Endothelial cell of umbilical vein (primary cell): ENCODE data around the gene TSPAN14. TPM values are rescaled to one million over a fixed set of nuclear protein-coding genes. Genes with fewer than 3 reads are reported as not detected.

Source experiments
- BruUV-seq: library from RNA; stranded (reverse); fragments of 400-500 nt; replicated peaks from 2 replicates; lab custom pipeline; 2021; lab: Mats Ljungman, UMichigan
- CTCF ChIA-PET: fragments of 300-600, 350-600 bp; sonication (Branson Sonifier 250); formaldehyde crosslinking; loops from one replicate; lab custom pipeline; 2021; ENCODE audit warnings: antibody characterized with exemption, inconsistent platforms; lab: Charles Lee
- POLR2A ChIA-PET: fragments of 300-600, 350-600 bp; sonication (Branson Sonifier 250); formaldehyde crosslinking; loops from one replicate; lab custom pipeline; 2021; ENCODE audit warnings: antibody characterized with exemption, inconsistent platforms; lab: Charles Lee
- DNase-seq: peaks from one replicate; pipeline ENCODE4 v3.0.0-alpha.2; 2011; ENCODE audit warnings: low read depth, low spot score
- FAIRE-seq: peaks from 2 replicates; lab custom pipeline; 2011; peaks lifted over from hg19 to GRCh38; lab: Jason Lieb, UNC
- H2AFZ ChIP-seq: 2 replicates; pipeline ENCODE4 v1.6.0; 2012; ENCODE audit warnings: low read depth, low read length, control low read depth, inconsistent platforms
- H3K27ac ChIP-seq: 2 replicates; pipeline ENCODE4 v1.5.1; 2011; ENCODE audit warnings: low read depth, mild to moderate bottlenecking, control low read depth, low read length, moderate library complexity; ENCODE audit not compliant: insufficient read depth
- H3K27me3 ChIP-seq, 2 experiments: 2 replicates each; pipeline versions ENCODE4 v1.6.0 to v1.6.1; 2011; ENCODE audit warnings: low read length in 2 of 2, mixed read lengths in 1 of 2; ENCODE audit not compliant: control insufficient read depth in 2 of 2, insufficient read depth in 2 of 2
- H3K36me3 ChIP-seq, 2 experiments: 2 replicates in 1 of 2; 3 replicates in 1 of 2; pipeline ENCODE4 v1.5.1; 2011; ENCODE audit warnings: low read length in 2 of 2, mild to moderate bottlenecking in 1 of 2, moderate library complexity in 1 of 2; ENCODE audit not compliant: control insufficient read depth in 2 of 2, insufficient read depth in 2 of 2; ENCODE audit errors: extremely low read depth in 1 of 2
- H3K4me1 ChIP-seq: 3 replicates; pipeline ENCODE4 v1.5.1; 2011; ENCODE audit warnings: mild to moderate bottlenecking, low read length; ENCODE audit not compliant: control insufficient read depth, insufficient read depth; ENCODE audit errors: extremely low read depth
- H3K4me2 ChIP-seq: 2 replicates; pipeline ENCODE4 v1.6.1; 2011; ENCODE audit warnings: low read length, control low read depth, mixed read lengths; ENCODE audit not compliant: insufficient read depth
- H3K4me3 ChIP-seq, 3 experiments: fragments of 200-600 bp in 1 of 3; sonication (generic), shearing (Covaris generic) in 1 of 3; replicated peaks in 1 of 3; 2 replicates each; pipeline ENCODE4 v1.5.1; 2011 to 2016; ENCODE audit warnings: control low read depth in 3 of 3, low read length in 3 of 3, mild to moderate bottlenecking in 2 of 3, inconsistent platforms in 1 of 3, low read depth in 1 of 3, moderate library complexity in 1 of 3; ENCODE audit not compliant: insufficient read depth in 1 of 3
- H3K79me2 ChIP-seq: 2 replicates; pipeline ENCODE4 v1.6.0; 2012; ENCODE audit warnings: low read length, inconsistent platforms; ENCODE audit not compliant: control insufficient read depth, insufficient read depth
- H3K9ac ChIP-seq: replicated peaks from 2 replicates; pipeline ENCODE3; 2011; ENCODE audit warnings: low read length, control low read depth; ENCODE audit not compliant: insufficient read depth; ENCODE audit errors: extremely low read depth
- H3K9me1 ChIP-seq: replicated peaks from 3 replicates; pipeline ENCODE4 v1.6.0; 2011; ENCODE audit warnings: mild to moderate bottlenecking, low read length; ENCODE audit not compliant: control insufficient read depth, insufficient read depth; ENCODE audit errors: extremely low read depth
- H3K9me3 ChIP-seq: replicated peaks from 2 replicates; pipeline ENCODE4 v1.5.1; 2012; ENCODE audit warnings: low read length, inconsistent platforms; ENCODE audit not compliant: control insufficient read depth, insufficient read depth
- H4K20me1 ChIP-seq: replicated peaks from 2 replicates; pipeline ENCODE3; 2011; ENCODE audit warnings: mild to moderate bottlenecking, low read length; ENCODE audit not compliant: control insufficient read depth, insufficient read depth; ENCODE audit errors: extremely low read depth
- EZH2 ChIP-seq: IDR thresholded peaks from 2 replicates; pipeline ENCODE4 v1.6.1; 2012; ENCODE audit warnings: borderline replicate concordance, low read depth, mild to moderate bottlenecking, moderate library complexity, low read length, inconsistent platforms; ENCODE audit not compliant: severe bottlenecking
- FOS ChIP-seq: IDR thresholded peaks from 2 replicates; pipeline ENCODE4 v1.6.1; 2011; ENCODE audit warnings: mild to moderate bottlenecking, low read length, moderate library complexity, borderline replicate concordance; ENCODE audit not compliant: insufficient read depth
- GATA2 ChIP-seq: IDR thresholded peaks from 2 replicates; pipeline ENCODE4 v1.7.0; 2011; ENCODE audit warnings: low read depth, mild to moderate bottlenecking, moderate library complexity, mixed read lengths, low read length; ENCODE audit not compliant: insufficient read length, insufficient read depth
- JUN ChIP-seq: IDR thresholded peaks from 2 replicates; pipeline ENCODE4 v1.6.1; 2011; ENCODE audit warnings: borderline replicate concordance, low read depth; ENCODE audit not compliant: insufficient read length, insufficient read depth
- MYC ChIP-seq: IDR thresholded peaks from one replicate; pipeline ENCODE4 v1.6.1; 2011; ENCODE audit warnings: mild to moderate bottlenecking, low read depth, low read length
- POLR2A ChIP-seq: IDR thresholded peaks from 2 replicates; pipeline ENCODE4 v1.6.1; 2012; ENCODE audit warnings: low read depth, mild to moderate bottlenecking, control low read depth, low read length
- POLR2AphosphoS5 ChIP-seq: IDR thresholded peaks from 2 replicates; pipeline ENCODE4 v1.6.1; 2012; ENCODE audit warnings: low read depth, mild to moderate bottlenecking, control low read depth, low read length, moderate library complexity; ENCODE audit not compliant: insufficient read depth
- dilution Hi-C: fragments of 300-500 bp; cut with MboI; formaldehyde crosslinking; loops from one replicate; pipeline ENCODE4 v1.15.0; 2019; ENCODE audit warnings: low sequenced_read_pairs; ENCODE audit not compliant: extremely low pct_ligation_motif_present
- intact Hi-C: fragments of 100-400 bp; cut with micrococcal nuclease; formaldehyde crosslinking; loops from one replicate; pipeline ENCODE4 v1.10.0; 2022
- polyA plus RNA-seq, 4 experiments: library from polyadenylated mRNA; depleted of rRNA in 3 of 4; stranded (reverse) in 3 of 4; unstranded in 1 of 4; fragments of >200 nt; gene quantifications; 2 replicates each; pipeline versions ENCODE4 v1.2.1 to v1.2.3, GENCODE V29; 2011 to 2012; ENCODE audit warnings: missing spikeins in 1 of 4
- total RNA-seq: library from RNA; stranded (reverse); gene quantifications from 2 replicates; pipeline ENCODE4 v1.2.3, GENCODE V29; 2021
- TF ChIP-seq, protein P1 (sequence below), 2 donors: IDR thresholded peaks; 1 replicate in 1 of 2; 2 replicates in 1 of 2; pipeline ENCODE4 v1.5.1; 2011; ENCODE audit warnings: low read length in 2 of 2, mild to moderate bottlenecking in 2 of 2, moderate library complexity in 2 of 2, control low read depth in 1 of 2, inconsistent platforms in 1 of 2, low read depth in 1 of 2; ENCODE audit not compliant: insufficient read depth in 1 of 2; ENCODE audit errors: extremely low read depth in 1 of 2
- TF ChIP-seq, protein P2 (sequence below): IDR thresholded peaks from 2 replicates; pipeline ENCODE4 v1.6.1; 2011; ENCODE audit not compliant: insufficient read depth, insufficient read length

Gene TSPAN14
- total and polyA plus RNA-seq, 2 donors (not counting 3 experiments of a cell fraction or from before 2014, with no cell fraction given): 210 to 242 TPM

DNA sequence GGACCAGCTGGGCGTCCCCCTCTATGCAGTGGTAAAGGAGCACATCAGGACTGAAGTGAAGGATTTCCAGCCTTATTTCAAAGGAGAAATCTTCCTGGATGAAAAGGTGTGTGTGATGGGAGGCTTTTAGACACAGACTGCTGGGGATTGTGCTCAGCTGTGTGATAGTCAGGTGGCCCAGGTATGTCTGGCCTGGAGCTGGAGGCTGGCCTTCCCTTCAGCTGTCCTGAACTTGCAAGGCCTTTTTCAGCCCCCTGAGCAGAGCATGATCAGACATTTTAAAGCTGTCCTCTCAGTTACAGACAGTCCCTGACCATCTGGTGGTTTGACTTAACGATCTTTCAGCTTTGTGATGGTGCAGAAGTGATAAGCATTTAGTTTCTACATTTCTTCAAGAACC is 28.2 kb upstream of the TSPAN14 start:
- no peak for FAIRE-seq
- no peak overlapping the region for H3K4me2 ChIP-seq
- DNase-seq: no peak
- TF ChIP-seq MYC (no peak), JUN (no peak), EZH2 (no peak), FOS (no peak), GATA2 (no peak), POLR2A (no peak), POLR2AphosphoS5 (no peak)
- TF ChIP-seq, protein P1, sequence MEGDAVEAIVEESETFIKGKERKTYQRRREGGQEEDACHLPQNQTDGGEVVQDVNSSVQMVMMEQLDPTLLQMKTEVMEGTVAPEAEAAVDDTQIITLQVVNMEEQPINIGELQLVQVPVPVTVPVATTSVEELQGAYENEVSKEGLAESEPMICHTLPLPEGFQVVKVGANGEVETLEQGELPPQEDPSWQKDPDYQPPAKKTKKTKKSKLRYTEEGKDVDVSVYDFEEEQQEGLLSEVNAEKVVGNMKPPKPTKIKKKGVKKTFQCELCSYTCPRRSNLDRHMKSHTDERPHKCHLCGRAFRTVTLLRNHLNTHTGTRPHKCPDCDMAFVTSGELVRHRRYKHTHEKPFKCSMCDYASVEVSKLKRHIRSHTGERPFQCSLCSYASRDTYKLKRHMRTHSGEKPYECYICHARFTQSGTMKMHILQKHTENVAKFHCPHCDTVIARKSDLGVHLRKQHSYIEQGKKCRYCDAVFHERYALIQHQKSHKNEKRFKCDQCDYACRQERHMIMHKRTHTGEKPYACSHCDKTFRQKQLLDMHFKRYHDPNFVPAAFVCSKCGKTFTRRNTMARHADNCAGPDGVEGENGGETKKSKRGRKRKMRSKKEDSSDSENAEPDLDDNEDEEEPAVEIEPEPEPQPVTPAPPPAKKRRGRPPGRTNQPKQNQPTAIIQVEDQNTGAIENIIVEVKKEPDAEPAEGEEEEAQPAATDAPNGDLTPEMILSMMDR (IDR thresholded peaks at IDR 0.05; ENCODE audit: extremely low read depth in 1 of 2, insufficient read depth in 1 of 2, low read depth in 1 of 2, low read length in 2 of 2): no peak
- TF ChIP-seq, protein P2, sequence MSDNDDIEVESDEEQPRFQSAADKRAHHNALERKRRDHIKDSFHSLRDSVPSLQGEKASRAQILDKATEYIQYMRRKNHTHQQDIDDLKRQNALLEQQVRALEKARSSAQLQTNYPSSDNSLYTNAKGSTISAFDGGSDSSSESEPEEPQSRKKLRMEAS: no peak
- no peak overlapping the region for H3K27ac ChIP-seq
- no peak overlapping the region for H3K4me3 ChIP-seq
- H3K36me3 ChIP-seq: peaks cover 34 to 65% of the 10 kb centered on the region in 2 experiments
- no peaks in the 10 kb centered on the region for H3K27me3 ChIP-seq
- H2AFZ ChIP-seq: no peak overlapping the region
- H3K9me1 ChIP-seq: no peaks in the 10 kb centered on the region
- POLR2A ChIA-PET: no interaction called here
- CTCF ChIA-PET: interaction anchor here (0.8 to 1.8 kb wide), 2 partner anchors 10 to 18 kb away, joined by 3 to 5 read pairs; no protein-coding TSS in a partner anchor
- peaks cover 34% of the 10 kb centered on the region for H3K79me2 ChIP-seq
- H3K9me3 ChIP-seq: no peaks in the 10 kb centered on the region
- intact Hi-C loops: no loop called here
- H4K20me1 ChIP-seq: no peaks in the 10 kb centered on the region
- no peaks in the 10 kb centered on the region for H3K4me1 ChIP-seq
- dilution Hi-C loops: no loop called here
- no TSS peak for BruUV-seq
- no peak overlapping the region for H3K9ac ChIP-seq
